SKM-1 treated with dmso at 0.1 percent for 144 hours (cell line): ENCODE measurements around the gene BAZ2B.

Experiments used
- DNase-seq: peaks from one replicate; lab custom pipeline; 2025; ENCODE audit not compliant: unreplicated experiment; lab: John Stamatoyannopoulos, UW

BAZ2B gene

GRCh38 chr2:159270744-159271379 is 345.5 kb downstream of the BAZ2B start:
- no peak for DNase-seq
